IPS DF 4.7 (cell line): ENCODE results near the gene SASH1.

ENCODE experiments used
- DNase-seq: peaks from one replicate; pipeline ENCODE4 v3.0.0-alpha.2; 2013; ENCODE audit warnings: low spot score; ENCODE audit errors: extremely low read depth

Gene SASH1

DNA sequence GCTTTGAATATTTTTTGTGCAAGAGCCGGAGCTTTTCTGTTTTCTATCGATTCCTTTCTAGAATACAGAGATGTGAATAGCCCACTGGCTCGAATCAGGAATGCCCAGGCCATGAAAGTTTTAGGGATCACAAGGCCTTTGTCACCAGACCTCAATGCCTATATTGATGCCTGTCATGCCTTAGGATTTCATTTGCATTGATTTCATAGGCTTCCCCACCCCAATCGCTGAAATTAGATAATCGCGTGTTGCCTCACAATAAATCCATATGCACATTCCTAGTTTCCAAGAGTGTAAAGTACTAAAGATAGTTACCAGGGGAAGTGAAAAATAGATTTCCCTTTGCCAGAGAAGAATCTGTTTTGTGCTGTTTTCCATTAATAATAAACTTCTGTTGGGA lies 150.8 kb downstream of the SASH1 start:
- no peak for DNase-seq

DNA sequence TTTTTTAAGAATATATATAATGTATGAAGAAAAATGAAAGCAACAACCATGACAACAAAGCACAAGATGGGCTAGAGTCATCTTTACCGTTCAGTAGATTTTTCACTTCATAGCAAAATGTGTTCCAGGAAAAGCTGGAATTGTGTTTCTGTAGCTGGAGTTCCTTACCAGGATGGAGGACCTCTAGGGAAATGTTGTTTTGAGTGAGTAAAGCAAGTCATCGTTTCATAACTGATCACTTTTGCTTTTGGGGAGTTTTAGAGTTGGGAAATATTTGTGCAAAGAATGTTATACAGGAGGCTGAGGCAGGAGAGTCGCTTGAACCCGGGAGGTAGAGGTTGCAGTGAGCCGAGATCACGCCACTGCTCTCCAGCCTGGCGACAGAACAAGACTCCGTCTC lies 151.6 kb downstream of the SASH1 start:
- DNase-seq, result no peak

DNA sequence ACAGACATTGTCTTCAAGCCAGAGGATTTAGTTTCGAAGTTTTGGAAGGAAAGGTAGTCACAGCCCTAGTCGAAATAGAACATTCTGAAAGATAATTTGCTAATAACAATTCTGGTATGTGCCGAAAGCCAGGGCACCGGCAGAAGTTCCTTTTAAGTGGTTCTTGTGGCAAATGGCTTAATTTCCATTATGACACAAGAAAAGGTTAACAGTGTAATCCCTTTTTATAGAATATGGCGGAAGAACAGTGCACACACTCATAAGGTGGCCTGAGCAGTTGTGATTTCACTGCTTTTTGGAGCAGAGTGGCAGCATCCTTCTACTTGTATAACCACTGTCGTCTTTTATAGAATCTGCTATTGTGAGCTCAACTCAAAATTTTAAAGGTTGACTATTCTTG lies 152.4 kb downstream of the SASH1 start:
- no peak for DNase-seq

DNA sequence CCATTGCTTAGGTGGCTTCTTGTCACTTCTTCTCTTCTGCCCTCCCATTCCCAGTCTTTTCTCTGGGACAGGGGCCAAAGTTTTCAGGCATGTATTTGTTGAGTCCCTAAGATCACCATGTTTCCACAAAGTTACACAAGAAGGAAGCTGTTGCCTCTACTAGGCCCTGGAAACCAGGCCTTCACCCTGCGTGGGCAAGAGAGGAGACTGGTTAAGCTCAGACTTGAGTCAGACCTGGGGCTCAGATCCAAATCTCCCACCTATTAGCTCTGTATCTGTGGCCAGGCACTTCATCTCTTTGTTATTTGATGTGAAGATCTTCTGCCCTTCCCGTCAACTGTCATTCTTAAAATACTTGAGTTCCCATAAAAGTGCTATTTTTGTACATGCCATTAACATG lies 154.6 kb downstream of the SASH1 start:
- no peak for DNase-seq

DNA sequence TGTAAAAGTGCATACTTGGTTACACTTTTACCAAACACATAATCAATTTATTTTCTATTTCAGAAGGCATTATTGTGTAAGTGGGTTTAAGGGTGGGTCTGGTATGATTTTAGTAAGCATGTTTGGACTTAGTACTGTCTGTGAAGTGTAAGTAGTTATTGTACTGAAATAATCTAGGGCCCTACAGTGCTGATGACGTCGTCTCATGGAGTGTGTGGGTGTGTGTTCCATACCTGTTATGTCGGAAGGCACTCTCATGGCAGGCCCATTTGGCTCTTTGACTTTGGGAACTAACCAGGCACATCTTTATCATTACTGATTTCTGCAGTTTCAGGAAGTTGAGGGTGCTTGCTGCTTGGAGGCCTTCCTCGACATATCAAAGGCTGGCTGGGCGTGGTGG lies 155.1 kb downstream of the SASH1 start:
- no peak for DNase-seq

DNA sequence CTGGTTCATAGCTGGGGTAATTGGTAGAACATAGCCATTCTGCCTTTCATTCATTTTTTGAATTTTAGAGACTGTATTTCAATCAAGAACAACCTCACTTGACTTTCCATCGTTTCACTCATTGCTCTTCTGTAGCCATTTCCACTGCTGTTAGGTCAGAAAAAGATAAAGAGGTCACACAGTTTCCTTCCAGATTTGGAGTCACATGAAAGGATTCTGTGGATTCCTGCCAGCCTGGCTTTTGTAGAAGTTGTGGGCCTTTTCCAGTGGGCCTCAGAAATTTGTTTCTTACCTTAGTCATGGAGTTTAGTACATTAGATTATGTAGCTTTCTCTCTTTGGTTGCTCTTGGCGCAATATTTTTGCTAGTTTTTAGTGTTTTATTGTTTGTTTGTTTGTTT lies 157.8 kb downstream of the SASH1 start:
- no peak for DNase-seq

DNA sequence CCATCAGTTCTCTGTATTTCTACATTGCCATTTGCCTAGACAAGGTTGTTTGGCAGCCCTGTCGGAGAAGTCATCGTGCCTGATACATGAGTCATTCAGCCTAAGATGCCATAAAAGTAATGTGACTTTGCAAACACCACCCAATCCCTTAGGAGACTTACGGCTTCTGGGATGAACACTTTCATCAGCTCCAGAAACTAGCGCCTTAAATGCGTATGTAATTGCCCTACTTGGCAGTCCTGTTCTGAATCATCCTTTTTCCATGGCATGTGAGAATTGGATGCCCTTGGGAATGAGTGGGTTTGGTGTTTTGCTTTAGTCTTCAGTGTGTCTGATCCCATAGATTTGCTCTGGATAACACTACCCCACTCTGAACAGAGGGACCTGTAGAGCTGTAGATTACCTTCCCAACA lies 158.5 kb downstream of the SASH1 start:
- DNase-seq, result no peak

DNA sequence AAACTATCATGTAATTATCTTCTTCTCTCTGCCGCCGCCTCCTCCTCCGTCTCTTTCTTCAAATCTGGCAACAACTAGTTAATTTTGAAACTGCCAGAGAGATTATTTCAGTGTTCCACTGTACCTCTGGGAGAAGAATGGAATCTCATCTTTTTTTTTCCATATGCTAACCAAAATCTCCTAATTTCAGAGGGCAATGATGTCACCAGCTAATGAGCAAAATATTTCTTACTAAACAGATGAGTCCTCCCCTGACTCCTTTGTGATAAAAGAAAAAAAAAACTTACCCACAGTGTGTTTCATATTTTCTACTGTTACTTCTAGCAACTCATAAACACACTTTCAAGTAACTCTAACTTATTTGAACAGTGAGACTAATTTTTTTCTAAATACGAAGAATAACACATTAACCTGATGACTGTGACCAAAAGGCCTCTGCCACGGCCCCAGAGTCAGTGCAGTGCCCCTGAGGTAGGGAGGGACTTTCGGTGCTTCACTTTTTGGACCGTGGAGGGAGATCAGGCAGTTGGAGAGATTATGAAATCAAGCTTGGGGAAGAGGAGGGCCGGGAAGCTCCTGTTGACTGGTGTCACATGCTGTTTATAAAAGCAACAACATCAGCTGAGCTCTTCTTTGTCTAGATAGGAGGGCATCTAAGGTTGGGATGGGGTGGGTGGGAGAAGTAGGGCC lies 159.6 kb downstream of the SASH1 start:
- no peak for DNase-seq

DNA sequence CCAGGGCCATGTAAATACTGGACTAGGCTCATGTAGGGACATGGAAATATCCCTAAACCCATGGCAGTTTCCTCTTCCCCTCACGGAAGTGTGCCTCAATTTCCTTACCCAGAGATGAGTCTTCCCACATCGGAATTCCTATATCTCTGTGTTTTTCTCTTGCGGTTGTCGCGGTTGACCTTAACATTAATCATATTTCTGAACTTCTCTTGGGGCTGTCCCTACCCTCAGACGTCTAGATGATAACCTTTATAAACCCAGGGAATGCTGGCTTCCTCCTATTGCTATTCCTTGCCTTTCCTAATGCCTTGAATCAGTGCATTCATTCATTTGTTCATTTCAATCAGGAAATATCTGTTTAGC lies 160.1 kb downstream of the SASH1 start:
- DNase-seq, result no peak

DNA sequence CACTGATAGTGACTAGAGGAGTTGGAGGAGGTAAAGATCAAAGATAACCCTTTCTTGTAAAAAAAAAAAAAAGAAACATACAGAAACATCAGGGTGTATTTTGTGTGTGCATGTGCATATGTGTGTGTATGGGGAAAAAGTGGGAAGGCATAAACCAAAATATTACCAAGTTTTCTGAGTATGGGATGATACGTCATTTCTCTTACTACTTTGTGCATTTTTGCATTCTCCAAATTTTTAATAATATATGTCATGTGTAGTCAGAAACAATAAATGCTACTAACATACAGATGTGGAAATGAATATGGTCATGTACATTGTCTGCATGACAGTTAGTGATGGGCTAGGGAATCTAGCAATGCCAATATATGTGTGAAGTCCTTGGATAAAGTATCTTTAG lies 161.1 kb downstream of the SASH1 start:
- no peak for DNase-seq

DNA sequence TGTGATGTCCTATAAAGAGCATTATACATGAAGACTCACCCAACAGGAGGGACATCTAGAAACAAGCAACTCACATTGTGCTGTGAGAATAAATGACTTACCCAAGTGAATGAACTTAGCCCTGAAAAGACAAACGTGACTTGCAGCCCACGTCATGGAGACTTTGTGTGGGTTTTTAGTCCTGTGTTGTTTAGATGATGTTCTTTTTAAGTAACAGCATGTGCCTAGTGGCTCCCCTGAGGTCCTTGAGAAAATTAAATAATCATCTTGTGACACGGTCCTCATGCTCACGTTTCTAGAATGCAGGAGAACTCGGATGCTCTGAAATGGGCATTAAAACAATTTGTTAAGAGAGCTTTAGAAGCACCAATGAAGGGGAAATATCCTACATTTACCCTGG lies 165.1 kb downstream of the SASH1 start:
- DNase-seq, result no peak

DNA sequence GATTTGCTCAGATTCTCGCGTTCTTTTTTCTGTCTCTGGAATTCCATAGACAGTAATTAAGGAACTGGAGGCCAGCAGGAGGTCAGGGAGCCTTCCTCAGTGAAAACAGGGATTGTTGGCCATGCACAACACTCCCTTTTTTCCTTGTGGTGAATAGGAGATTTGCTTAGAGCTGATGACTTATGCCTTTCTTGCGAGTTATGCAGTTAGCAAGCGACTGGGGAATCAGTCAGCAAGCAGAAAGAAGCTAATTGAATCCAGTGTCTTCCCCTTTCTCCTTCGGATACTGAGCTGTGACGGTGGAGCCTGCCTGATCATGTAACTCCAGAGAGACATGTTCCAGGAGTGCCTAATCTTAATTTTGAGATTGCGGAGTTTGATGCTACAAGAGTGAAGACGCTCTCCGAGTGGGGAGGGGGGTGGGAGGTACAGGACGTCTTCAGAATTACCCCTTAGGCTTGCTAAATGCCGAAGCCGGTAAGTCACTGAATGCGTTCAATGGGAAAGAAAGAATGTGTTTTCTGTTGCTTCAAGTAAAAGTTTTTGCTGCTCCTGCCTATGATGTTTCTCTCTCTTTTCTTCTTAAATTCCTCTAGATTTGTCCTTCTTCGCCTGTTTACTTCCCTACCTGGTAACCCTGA lies 165.9 kb downstream of the SASH1 start:
- no peak for DNase-seq

DNA sequence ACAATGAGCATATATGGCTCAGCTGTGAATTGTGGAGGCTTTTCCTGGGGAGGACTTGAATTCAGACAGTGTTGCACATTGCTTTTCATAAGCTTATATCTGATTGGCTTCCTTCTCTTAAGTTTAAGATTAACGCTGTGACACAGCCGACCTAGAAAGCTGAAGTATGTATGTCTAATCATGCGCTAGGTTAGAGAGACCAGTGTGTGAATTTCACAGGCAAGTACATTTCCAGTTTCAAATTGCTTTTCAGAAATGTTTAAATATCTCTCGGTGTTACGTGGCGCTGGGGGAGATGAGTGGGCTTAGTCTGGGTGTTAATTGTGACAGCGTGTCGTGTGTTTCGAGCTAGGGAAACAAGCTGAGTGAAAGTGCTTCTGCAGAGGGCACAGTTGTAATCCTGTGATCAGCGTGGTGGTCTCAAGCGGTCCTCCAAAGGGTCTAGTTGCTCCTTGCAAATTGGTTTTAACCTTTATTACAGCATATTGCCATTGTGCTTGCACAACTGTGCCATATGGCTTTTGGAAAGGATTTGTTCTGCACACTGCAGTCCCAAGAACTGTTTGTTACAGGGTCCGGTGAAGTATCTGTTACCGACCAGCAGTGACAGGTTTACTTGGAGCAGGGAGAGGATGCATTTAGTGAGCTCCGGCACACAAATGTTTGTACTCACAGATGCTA lies 166.6 kb downstream of the SASH1 start:
- DNase-seq, result no peak

DNA sequence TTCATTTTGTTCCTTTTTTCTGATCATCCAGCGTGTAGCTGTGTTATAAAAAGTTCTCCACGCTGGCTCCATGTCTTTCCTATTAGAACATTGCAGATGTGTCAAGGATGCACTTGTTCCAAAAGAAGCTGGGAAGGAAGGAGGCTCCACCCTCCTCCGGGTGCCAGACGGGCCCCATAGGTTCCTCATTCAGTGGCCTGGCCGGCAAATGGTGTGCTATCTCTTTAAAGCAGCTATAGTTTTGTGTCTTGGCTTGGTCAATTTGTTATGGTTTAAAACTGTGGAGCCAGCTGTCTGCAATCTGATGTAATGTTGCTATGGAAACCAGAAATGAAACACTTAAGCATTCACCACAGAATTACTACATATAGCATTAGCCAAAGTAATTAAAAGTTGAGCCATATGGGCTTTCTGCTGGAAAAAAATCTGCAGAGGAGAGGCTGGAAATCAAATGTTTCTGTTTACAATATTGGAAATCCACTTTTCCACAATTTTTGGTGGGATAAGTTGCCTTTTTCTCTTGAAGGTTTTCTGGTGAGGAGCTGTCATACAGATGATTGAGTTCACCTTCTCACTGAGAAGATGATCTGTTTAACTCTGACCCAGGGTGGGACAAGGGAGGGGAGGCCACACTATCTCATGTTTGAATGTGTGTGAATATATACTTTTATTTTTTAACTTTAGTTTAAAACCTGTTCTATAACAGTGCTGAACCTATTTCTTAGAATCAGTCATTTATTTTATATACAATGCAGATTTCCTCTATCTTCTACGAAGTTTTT lies 167.4 kb downstream of the SASH1 start:
- no peak for DNase-seq

DNA sequence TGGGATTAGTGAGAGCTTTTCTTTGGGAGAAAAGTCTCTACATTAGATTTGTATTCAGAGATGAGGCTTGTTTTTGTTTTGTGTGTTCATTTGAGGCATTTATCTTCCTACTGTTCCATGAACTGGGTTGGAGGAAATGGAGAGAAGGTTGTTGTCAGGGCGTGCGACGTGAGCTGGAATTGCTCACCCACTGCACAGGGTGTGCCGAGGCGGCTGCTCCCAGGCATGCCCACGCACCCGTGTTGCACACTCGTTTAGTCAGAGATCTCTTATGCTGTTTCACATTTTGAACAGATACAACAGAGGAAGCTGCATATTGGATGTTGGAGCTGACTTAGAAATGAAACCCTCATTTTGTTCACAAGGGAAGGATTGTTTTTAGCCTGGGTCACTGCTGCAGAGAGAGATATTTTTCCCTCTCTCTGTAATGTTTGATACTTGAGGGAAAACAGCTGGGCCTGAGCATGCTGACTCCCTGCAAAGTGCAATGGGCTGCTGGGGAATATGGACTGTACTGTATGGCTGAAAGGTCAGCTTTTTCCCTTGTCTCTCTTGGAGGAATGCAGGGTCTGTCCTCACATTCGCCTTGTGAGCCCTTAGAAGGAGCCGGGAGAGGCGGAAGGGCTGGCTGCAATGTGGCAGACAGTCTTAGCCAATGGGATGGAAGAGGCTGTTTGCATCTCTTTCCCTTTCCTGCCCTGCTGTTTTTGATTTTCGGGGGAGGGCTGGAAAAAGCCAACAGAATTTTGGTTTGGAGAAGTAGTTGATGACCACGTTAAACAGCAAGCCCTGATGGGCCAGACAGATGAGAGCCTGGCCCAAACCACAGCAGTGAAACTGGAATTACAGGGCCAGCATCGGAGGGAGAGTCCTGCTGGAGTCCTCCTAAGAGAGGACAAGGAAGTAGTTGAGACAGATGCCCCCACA lies 170.8 kb downstream of the SASH1 start:
- no peak for DNase-seq

DNA sequence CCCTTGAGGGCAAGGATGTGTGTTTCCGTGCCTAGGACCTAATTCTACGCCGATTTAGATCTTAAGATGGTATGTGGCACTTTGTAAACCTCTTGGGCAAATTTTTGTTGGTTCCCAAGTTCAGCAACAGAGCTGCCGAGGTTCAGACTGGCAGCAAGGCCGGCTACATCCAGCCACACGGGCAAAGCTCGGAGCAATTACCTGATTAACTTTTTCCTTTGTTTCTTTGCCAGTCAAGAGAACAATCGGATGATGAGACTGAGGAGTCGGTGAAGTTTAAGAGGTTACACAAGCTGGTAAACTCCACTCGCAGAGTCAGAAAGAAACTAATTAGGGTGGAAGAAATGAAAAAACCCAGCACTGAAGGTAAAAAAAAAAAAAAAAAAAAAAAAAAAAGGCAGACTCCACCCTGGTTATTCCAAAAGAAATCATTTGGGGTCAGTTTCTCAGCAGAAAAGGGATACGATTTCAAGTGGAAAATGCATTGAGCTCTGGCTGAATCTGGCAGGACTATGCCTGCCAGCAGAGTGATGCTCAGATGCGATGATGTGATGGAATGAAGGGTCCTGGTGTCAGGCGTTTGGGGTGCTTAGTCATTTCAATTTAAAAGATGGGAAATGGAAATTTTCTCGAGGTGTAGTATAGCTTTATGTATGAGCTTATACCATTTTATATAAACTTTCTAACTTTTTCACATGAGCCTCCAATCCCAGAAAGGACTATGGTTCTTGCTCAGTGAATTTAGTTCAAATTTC lies 171.6 kb downstream of the SASH1 start:
- DNase-seq, result no peak

DNA sequence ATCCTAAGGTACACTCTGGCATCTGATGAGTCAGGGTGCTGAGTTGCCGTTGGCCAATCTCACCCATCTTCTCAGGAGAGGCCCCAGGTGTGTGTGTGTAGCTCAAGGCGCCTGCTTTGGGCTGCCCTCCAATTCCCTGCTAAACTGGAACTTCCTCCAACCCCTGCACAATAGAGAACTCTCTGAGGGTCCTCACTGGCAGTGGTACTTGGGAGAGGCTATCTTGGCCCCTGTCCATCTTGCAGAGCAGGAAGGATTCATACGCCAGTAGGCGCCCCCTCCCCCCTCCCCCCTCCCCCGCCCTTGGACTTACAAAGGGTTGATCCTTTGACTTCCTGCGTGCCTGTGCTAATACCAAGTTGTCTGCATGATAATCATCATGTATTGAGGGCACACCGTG lies 173.6 kb downstream of the SASH1 start:
- DNase-seq, result no peak

DNA sequence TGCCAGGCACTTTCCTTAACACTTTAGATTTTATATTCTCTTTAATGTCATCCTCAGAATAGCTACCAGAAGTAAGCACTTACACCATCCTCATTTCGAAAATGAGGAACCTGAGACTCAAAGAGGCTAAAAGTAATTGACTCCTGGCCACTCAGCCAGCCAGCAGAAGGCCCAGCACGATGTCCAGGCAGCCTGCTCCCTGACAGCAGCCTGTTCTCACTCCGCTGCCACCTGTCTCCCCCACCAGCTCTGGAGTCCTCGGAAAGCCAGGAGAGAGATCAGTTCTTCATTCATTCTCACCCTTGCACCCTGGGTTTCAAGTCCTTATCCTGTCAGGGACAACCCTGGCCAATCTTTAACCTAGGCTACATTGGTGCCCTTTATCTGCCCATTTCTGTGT lies 174.0 kb downstream of the SASH1 start:
- no peak for DNase-seq

DNA sequence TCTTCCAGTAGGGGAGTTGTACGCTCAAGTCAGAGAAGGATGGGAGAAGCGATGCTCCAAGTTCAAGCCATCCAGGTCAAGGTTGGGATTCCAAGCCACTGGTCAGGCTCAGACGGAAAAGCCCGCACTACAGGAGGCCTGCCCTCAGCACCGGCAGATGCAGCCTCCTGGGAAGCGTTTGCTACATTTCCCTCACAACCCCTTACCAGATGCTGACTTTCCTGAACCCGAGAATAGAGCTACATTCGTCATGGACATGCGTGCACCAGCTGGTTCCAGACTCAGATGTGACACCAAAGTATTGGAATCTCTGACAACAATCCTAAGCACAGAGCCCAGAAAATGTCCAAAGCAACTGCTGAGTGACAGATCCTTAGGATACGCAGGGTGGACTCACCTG lies 174.8 kb downstream of the SASH1 start:
- DNase-seq, result no peak

DNA sequence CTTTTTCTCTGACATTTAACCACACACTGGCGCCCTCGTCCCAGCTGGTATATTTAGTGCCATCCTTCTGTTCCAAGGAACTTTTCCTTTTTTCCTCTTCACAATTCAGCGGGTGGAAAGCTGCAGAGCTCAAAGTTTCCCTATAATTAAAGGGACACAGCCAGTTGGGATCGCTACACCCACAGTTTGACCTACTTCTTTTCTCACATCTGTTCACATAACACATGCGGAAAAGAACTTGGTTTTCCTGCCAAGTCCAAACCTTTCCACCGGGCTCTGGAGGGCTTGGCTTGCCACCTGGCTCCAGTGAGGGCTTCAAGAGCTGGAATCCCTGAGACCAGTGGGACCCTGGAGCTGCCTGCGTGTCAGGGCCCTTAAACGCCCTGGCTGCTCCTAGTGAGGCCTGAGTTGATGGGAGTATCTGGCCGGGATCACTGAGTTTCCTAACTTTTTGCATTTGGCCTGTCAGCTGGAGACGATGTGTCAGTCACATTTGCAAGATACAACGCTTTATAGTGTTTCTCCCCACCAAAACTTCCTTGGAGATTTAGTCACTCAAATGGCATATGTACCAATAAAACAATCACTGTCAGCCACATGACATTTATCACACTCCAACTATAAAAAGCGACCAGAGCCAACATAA lies 176.0 kb downstream of the SASH1 start:
- no peak for DNase-seq
